Thyroid gland (tissue), 4 donors: ENCODE data around the gene CWC27. TPM values are rescaled to one million over a fixed set of nuclear protein-coding genes. Genes with fewer than 3 reads are reported as not detected.
A peak's percentile ranks its signal among the peaks of the same experiment; 100 is the strongest.

Experiments used
- DNase-seq, 2 donors: peaks; one replicate each; pipeline ENCODE4 v3.0.0-alpha.2; 2019
- H3K27ac ChIP-seq, 3 donors: fragments of 200-600 bp; sonication (generic); 1 replicate in 2 of 3; 2 replicates in 1 of 3; pipeline ENCODE4 v1.5.1; 2016 to 2019; ENCODE audit warnings: mild to moderate bottlenecking in 1 of 3, moderate library complexity in 1 of 3
- H3K27me3 ChIP-seq: fragments of 200-600 bp; sonication (generic); one replicate; pipeline ENCODE4 v1.5.1; 2019
- H3K36me3 ChIP-seq, 2 donors: fragments of 200-600 bp; sonication (generic); one replicate each; pipeline ENCODE4 v1.5.1; 2016 to 2019
- H3K4me1 ChIP-seq, 2 donors: fragments of 200-600 bp; sonication (generic); one replicate each; pipeline ENCODE4 v1.5.1; 2017 to 2019
- H3K4me3 ChIP-seq, 3 donors: fragments of 200-600 bp; sonication (generic); replicated peaks in 1 of 3; 1 replicate in 2 of 3; 2 replicates in 1 of 3; pipeline ENCODE4 v1.5.1; 2016; ENCODE audit warnings: mild to moderate bottlenecking in 1 of 3
- H3K9me3 ChIP-seq: fragments of 200-600 bp; sonication (generic); one replicate; pipeline ENCODE4 v1.5.1; 2017
- POLR2A ChIP-seq, 2 donors: fragments of 450-650 bp; IDR thresholded peaks; one replicate each; pipeline ENCODE4 v1.6.1; 2017; ENCODE audit warnings: antibody characterized with exemption in 2 of 2, mild to moderate bottlenecking in 2 of 2, moderate library complexity in 1 of 2
- whole genome bisulfite sequencing, 2 donors: methylation state at CpG; one replicate each; pipeline ENCODE4 v1.1.5; 2017; 5-methylcytosine and 5-hydroxymethylcytosine counted together
- intact Hi-C: fragments of 100-400 bp; cut with DNase I; formaldehyde crosslinking; loops from one replicate; pipeline ENCODE4 v1.15.1; 2023
- total RNA-seq, 4 donors: library from RNA; depleted of rRNA; stranded (reverse); fragments of >200 nt; gene quantifications; one replicate each; pipeline ENCODE4 v1.2.3, GENCODE V29; 2016
- TF ChIP-seq, protein P1 (sequence below), 6 experiments: fragments of 200-600 bp in 3 of 6; fragments of 450-650 bp in 3 of 6; sonication (generic) in 3 of 6; IDR thresholded peaks; one replicate each; pipeline ENCODE4 v1.5.1; 2016 to 2019; ENCODE audit warnings: antibody characterized with exemption in 6 of 6, mild to moderate bottlenecking in 2 of 6, inconsistent platforms in 1 of 6, moderate library complexity in 1 of 6

Gene CWC27
- total RNA-seq, 4 donors from 2014 or later, result 15.0 to 24.3 (median 16.7) TPM

- Histone ChIP-seq H3K4me3 (no peak overlapping the region), H3K27me3 (no peaks in the 10 kb centered on the region), H3K27ac (peak overlapping the region; percentile 73 to 97 (median 89)), H3K36me3 (no peaks in the 10 kb centered on the region), H3K4me1 (peaks cover 14 to 36% of the 10 kb centered on the region in 2 donors), H3K9me3 (no peaks in the 10 kb centered on the region)
- 40 to 43% methylated on average over 9 of the region's 9 CpGs for WGBS, 2 donors
- intact Hi-C loops, result no loop called here
- DNase-seq, result peak; percentile 90 to 91
- no peak for TF ChIP-seq POLR2A (IDR thresholded peaks at IDR 0.05)
- TF ChIP-seq, protein P1, sequence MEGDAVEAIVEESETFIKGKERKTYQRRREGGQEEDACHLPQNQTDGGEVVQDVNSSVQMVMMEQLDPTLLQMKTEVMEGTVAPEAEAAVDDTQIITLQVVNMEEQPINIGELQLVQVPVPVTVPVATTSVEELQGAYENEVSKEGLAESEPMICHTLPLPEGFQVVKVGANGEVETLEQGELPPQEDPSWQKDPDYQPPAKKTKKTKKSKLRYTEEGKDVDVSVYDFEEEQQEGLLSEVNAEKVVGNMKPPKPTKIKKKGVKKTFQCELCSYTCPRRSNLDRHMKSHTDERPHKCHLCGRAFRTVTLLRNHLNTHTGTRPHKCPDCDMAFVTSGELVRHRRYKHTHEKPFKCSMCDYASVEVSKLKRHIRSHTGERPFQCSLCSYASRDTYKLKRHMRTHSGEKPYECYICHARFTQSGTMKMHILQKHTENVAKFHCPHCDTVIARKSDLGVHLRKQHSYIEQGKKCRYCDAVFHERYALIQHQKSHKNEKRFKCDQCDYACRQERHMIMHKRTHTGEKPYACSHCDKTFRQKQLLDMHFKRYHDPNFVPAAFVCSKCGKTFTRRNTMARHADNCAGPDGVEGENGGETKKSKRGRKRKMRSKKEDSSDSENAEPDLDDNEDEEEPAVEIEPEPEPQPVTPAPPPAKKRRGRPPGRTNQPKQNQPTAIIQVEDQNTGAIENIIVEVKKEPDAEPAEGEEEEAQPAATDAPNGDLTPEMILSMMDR (IDR thresholded peaks at IDR 0.05), result peak in 1 of 6 experiments; percentile 15
Observed at GRCh38 chr5:65034029-65034812, 265.5 kb downstream of the CWC27 start.

DNA sequence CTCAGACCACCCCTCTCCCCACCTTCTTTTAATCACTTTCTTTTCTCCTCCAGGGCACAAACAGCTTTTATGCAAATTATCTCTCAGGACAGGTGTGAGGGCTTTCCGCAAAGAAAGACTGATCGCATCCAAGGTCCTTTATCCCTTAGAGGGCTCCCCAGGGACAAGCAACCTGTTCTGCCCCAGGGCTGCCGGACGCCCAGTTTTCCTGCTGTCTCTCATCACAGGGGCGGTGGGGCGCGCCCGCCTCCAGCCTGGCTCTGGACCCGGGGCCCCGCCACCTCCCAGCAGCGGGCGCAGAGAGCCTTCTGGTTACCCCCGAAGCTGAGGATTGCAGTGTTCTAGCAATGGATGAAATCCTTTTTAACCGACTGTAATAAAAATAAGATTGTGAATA is 266.1 kb downstream of the CWC27 start:
- intact Hi-C loops, result no loop called here
- Histone ChIP-seq H3K4me1 (peaks cover 14 to 36% of the 10 kb centered on the region in 2 donors), H3K27me3 (no peaks in the 10 kb centered on the region), H3K4me3 (peak overlapping the region in 1 of 3 donors; percentile 40), H3K9me3 (no peaks in the 10 kb centered on the region), H3K36me3 (no peaks in the 10 kb centered on the region), H3K27ac (peak overlapping the region; percentile 73 to 97 (median 89))
- peak; percentile 23 to 25 for DNase-seq
- TF ChIP-seq POLR2A (IDR thresholded peaks at IDR 0.05), result no peak
- TF ChIP-seq, protein P1 (IDR thresholded peaks at IDR 0.05), result no peak
- WGBS, 2 donors, result 71% methylated on average over 13 to 14 of the region's 14 CpGs

- H3K27me3 ChIP-seq, result no peaks in the 10 kb centered on the region
- H3K4me1 ChIP-seq, result peaks cover 14 to 36% of the 10 kb centered on the region in 2 donors
- DNase-seq, result peak; percentile 90
- peak overlapping the region; percentile 73 to 97 (median 89) for H3K27ac ChIP-seq
- intact Hi-C loops, result no loop called here
- 2 to 3% methylated on average over 52 to 53 of the region's 68 CpGs for WGBS, 2 donors
- H3K9me3 ChIP-seq, result no peaks in the 10 kb centered on the region
- H3K4me3 ChIP-seq, result peak overlapping the region; percentile 27 to 50 (median 40)
- no peaks in the 10 kb centered on the region for H3K36me3 ChIP-seq
- TF ChIP-seq, protein P1 (IDR thresholded peaks at IDR 0.05), result peak in 2 of 6 experiments; percentile 6 to 20
- peak in 1 of 2 donors; percentile 77 for TF ChIP-seq POLR2A (IDR thresholded peaks at IDR 0.05)
Observed at GRCh38 chr5:65035211-65036206, 266.8 kb downstream of the CWC27 start.

DNA sequence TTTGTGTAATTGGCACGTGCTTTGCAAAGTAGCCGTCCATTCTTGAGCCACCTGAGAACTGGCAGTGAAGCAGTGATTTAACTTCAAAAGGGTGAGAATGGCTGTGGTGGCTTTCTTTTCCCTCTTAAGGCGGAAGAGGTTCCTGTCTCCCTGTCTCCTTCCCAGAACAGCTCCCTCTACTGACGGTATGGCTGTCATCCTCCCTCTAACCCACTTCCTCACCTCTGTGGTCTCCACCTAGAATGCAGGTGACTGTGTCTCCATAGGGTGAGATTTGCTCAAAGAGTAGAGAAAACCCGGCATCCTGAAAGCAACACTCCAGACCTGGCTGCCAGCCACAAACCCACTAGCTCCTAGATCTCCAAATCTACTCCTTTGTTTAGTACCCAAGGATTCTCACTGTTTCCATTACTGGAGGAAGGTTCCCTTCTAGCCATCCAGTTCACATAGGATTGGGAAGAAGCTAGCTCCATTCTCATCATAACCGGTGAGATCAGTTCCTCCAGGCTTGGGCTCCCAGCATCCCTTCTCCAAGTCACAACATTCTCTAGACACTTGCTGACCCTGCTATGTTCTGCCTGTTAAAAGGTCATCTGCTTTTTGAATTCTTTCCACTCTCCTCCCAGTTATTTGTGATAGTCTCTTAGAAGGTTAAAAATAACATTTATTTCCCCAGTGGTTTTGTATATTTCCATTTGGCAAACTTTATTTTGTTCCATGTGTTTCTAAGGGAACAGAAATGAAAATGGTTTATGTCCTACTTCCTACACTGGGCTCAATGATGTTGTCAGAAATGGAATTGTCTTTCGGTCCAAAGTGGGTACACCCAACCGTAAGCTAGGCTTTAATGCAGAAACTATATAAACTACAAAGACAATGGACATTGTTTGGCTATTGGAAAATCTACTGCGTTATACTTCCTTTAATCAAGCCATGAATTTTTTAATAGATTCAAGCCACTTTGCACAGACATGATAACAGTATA is 269.4 kb downstream of the CWC27 start:
- Histone ChIP-seq H3K4me3 (no peak overlapping the region), H3K27ac (peak overlapping the region in 1 of 3 donors; percentile 31), H3K9me3 (no peaks in the 10 kb centered on the region), H3K27me3 (no peaks in the 10 kb centered on the region), H3K36me3 (no peaks in the 10 kb centered on the region), H3K4me1 (peaks cover 14 to 36% of the 10 kb centered on the region in 2 donors)
- TF ChIP-seq, protein P1 (IDR thresholded peaks at IDR 0.05), result peak in 4 of 6 experiments; percentile 27 to 43 (median 34)
- no peak for TF ChIP-seq POLR2A (IDR thresholded peaks at IDR 0.05)
- intact Hi-C loops, result no loop called here
- peak; percentile 13 to 18 for DNase-seq
- WGBS, 2 donors, result 63 to 69% methylated on average over 9 of the region's 9 CpGs
